B cell (primary cell): ENCODE measurements around the gene JSRP1.

ENCODE experiments used
- CTCF ChIP-seq: fragments of 200-600 bp; IDR thresholded peaks from one replicate; pipeline ENCODE4 v1.8.0; 2022; ENCODE audit warnings: antibody characterized with exemption, mild to moderate bottlenecking
- EZH2 ChIP-seq: IDR thresholded peaks from 2 replicates; pipeline ENCODE4 v1.6.1; 2012; ENCODE audit warnings: borderline replicate concordance, low read depth, mild to moderate bottlenecking, moderate library complexity, low read length; ENCODE audit not compliant: insufficient read depth, poor library complexity, severe bottlenecking

- TF ChIP-seq CTCF = peak; percentile 6
- no peak for TF ChIP-seq EZH2
Observed at GRCh38 chr19:2208975-2209374, 47.2 kb downstream of the JSRP1 start.
